HepG2 (cell line): ENCODE data around the gene TEKTIP1. TPM values are rescaled to one million over a fixed set of nuclear protein-coding genes. Genes with fewer than 3 reads are reported as not detected.

Experiments
- FOXM1 ChIP-seq: sonication (generic); formaldehyde crosslinking; IDR thresholded peaks from 2 replicates; pipeline ENCODE4 v1.5.0; 2020; ENCODE audit warnings: missing genetic modification reagents
- GTF3A ChIP-seq: sonication (generic); formaldehyde crosslinking; conservative IDR thresholded peaks from 2 replicates; pipeline ENCODE4 v1.4.0; 2020; ENCODE audit warnings: mild to moderate bottlenecking, missing genetic modification reagents
- POGZ ChIP-seq: sonication (generic); formaldehyde crosslinking; IDR thresholded peaks from 2 replicates; pipeline ENCODE4 v1.4.0; 2020; ENCODE audit warnings: mild to moderate bottlenecking, missing genetic modification reagents
- POLR2G ChIP-seq: fragments of 200-400 bp; formaldehyde crosslinking; IDR thresholded peaks from 2 replicates; pipeline ENCODE4 v1.6.1; 2018; ENCODE audit warnings: mild to moderate bottlenecking, low read depth, low read length, moderate library complexity
- RAD21 ChIP-seq: fragments of 450-650 bp; formaldehyde crosslinking; IDR thresholded peaks from 2 replicates; pipeline ENCODE4 v1.5.0; 2020; ENCODE audit warnings: mild to moderate bottlenecking
- SMYD3 ChIP-seq: sonication (generic); formaldehyde crosslinking; IDR thresholded peaks from 2 replicates; pipeline ENCODE4 v1.8.1; 2023; ENCODE audit warnings: mild to moderate bottlenecking, missing genetic modification reagents
- SP4 ChIP-seq: sonication (generic); formaldehyde crosslinking; IDR thresholded peaks from 2 replicates; pipeline ENCODE4 v1.8.1; 2023; ENCODE audit warnings: mild to moderate bottlenecking, missing genetic modification reagents
- ZKSCAN5 ChIP-seq: sonication (generic); formaldehyde crosslinking; IDR thresholded peaks from 2 replicates; pipeline ENCODE4 v1.5.1; 2020; ENCODE audit warnings: mild to moderate bottlenecking, missing genetic modification reagents
- ZNF572 ChIP-seq: sonication (generic); formaldehyde crosslinking; IDR thresholded peaks from 2 replicates; pipeline ENCODE4 v1.5.1; 2020; ENCODE audit warnings: mild to moderate bottlenecking, missing genetic modification reagents
- polyA plus RNA-seq, 8 experiments: library from polyadenylated mRNA; depleted of rRNA in 3 of 8; stranded (reverse) in 7 of 8; unstranded in 1 of 8; fragments of >200 nt; fragmentation: Illumina TruSeq in 4 of 8; extraction: Trizol in 4 of 8; gene quantifications; 2 replicates each; pipeline versions ENCODE4 v1.2.1 to v1.2.3, GENCODE V29; 2011 to 2016; ENCODE audit warnings: low read depth in 4 of 8, missing spikeins in 1 of 8, mixed read lengths in 1 of 8; ENCODE audit not compliant: insufficient read depth in 1 of 8
- total RNA-seq, 5 experiments: library from RNA; depleted of rRNA; stranded (reverse); fragments of >200 nt; fragmentation: Illumina TruSeq; extraction: Trizol; gene quantifications; 2 replicates each; pipeline ENCODE4 v1.2.3, GENCODE V29; 2016; ENCODE audit warnings: low read depth in 1 of 5
- TF ChIP-seq, protein P1 (sequence below): sonication (generic); formaldehyde crosslinking; IDR thresholded peaks from one replicate; pipeline ENCODE4 v1.5.1; 2020; ENCODE audit warnings: mild to moderate bottlenecking, missing genetic modification reagents; ENCODE audit errors: not compliant biosample characterization
- TF ChIP-seq, protein P2 (sequence below): IDR thresholded peaks from 2 replicates; pipeline ENCODE4 v1.6.1; 2012; ENCODE audit warnings: low read length, improper control_type of control experiment
- TF ChIP-seq, protein P3 (sequence below): sonication (generic); formaldehyde crosslinking; IDR thresholded peaks from 2 replicates; pipeline ENCODE4 v1.8.0; 2022; ENCODE audit warnings: mild to moderate bottlenecking, missing genetic modification reagents
- TF ChIP-seq, protein P4 (sequence below): sonication (generic); formaldehyde crosslinking; IDR thresholded peaks from 2 replicates; pipeline ENCODE4; 2020; ENCODE audit warnings: missing genetic modification reagents, mild to moderate bottlenecking, borderline replicate concordance

TEKTIP1 gene
- total and polyA plus RNA-seq, 2 of the 13 experiments (the other 11 are each of a cell fraction or from before 2014, with no cell fraction given), result not detected

DNA sequence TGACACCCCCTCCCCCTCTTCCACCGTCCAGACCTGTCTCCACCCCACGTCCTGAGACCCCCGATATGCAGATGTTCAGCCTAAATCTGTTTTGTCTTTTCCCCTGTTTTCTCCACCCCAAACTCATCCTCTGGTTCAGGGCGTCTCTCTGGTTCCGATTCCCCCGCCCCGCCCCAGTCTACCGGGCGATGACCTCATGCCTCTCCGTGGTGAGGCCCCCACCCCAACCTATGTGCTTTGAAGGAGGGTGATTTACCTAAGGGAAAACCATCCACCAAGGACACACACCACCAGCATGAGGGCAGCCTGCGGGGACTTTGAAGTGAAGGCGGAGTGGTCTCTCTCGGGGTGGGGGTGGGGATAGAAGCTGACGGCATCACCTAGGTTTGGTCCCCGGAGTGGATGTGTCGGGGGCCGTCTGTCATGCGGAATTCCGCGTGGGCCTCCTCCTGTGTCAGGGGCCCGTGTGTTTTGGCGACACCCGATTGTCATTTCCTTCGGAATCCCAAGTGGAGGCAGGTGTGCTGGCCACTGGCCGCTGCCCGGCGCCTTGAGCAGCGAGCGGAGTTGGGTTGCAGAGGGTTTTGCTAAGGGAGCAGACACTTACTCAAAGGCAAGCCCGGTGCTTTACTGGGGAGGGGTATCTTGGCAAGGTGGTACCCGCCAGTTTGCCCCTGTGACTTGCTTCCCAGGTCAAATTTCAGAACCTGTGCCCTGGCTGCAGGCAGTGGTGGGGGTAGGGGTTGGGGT lies 31.4 kb upstream of the TEKTIP1 start (continued):
- TF ChIP-seq, protein P1, sequence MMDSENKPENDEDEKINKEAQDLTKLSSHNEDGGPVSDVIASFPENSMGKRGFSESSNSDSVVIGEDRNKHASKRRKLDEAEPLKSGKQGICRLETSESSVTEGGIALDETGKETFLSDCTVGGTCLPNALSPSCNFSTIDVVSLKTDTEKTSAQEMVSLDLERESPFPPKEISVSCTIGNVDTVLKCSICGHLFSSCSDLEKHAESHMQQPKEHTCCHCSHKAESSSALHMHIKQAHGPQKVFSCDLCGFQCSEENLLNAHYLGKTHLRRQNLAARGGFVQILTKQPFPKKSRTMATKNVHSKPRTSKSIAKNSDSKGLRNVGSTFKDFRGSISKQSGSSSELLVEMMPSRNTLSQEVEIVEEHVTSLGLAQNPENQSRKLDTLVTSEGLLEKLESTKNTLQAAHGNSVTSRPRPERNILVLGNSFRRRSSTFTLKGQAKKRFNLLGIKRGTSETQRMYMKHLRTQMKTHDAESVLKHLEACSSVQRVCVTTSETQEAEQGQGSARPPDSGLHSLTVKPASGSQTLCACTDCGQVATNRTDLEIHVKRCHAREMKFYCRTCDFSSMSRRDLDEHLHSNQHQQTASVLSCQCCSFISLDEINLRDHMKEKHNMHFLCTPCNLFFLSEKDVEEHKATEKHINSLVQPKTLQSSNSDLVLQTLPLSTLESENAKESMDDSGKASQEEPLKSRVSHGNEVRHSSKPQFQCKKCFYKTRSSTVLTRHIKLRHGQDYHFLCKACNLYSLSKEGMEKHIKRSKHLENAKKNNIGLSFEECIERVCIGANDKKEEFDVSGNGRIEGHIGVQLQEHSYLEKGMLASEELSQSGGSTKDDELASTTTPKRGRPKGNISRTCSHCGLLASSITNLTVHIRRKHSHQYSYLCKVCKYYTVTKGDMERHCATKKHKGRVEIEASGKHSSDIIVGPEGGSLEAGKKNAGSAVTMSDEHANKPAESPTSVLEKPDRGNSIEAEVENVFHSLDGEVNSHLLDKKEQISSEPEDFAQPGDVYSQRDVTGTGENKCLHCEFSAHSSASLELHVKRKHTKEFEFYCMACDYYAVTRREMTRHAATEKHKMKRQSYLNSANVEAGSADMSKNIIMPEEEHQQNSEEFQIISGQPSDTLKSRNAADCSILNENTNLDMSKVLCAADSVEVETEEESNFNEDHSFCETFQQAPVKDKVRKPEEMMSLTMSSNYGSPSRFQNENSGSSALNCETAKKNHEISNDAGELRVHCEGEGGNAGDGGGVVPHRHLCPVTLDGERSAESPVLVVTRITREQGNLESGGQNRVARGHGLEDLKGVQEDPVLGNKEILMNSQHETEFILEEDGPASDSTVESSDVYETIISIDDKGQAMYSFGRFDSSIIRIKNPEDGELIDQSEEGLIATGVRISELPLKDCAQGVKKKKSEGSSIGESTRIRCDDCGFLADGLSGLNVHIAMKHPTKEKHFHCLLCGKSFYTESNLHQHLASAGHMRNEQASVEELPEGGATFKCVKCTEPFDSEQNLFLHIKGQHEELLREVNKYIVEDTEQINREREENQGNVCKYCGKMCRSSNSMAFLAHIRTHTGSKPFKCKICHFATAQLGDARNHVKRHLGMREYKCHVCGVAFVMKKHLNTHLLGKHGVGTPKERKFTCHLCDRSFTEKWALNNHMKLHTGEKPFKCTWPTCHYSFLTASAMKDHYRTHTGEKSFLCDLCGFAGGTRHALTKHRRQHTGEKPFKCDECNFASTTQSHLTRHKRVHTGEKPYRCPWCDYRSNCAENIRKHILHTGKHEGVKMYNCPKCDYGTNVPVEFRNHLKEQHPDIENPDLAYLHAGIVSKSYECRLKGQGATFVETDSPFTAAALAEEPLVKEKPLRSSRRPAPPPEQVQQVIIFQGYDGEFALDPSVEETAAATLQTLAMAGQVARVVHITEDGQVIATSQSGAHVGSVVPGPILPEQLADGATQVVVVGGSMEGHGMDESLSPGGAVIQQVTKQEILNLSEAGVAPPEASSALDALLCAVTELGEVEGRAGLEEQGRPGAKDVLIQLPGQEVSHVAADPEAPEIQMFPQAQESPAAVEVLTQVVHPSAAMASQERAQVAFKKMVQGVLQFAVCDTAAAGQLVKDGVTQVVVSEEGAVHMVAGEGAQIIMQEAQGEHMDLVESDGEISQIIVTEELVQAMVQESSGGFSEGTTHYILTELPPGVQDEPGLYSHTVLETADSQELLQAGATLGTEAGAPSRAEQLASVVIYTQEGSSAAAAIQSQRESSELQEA (CRISPR knock-in tag), result peak; percentile 86
- TF ChIP-seq, protein P2, sequence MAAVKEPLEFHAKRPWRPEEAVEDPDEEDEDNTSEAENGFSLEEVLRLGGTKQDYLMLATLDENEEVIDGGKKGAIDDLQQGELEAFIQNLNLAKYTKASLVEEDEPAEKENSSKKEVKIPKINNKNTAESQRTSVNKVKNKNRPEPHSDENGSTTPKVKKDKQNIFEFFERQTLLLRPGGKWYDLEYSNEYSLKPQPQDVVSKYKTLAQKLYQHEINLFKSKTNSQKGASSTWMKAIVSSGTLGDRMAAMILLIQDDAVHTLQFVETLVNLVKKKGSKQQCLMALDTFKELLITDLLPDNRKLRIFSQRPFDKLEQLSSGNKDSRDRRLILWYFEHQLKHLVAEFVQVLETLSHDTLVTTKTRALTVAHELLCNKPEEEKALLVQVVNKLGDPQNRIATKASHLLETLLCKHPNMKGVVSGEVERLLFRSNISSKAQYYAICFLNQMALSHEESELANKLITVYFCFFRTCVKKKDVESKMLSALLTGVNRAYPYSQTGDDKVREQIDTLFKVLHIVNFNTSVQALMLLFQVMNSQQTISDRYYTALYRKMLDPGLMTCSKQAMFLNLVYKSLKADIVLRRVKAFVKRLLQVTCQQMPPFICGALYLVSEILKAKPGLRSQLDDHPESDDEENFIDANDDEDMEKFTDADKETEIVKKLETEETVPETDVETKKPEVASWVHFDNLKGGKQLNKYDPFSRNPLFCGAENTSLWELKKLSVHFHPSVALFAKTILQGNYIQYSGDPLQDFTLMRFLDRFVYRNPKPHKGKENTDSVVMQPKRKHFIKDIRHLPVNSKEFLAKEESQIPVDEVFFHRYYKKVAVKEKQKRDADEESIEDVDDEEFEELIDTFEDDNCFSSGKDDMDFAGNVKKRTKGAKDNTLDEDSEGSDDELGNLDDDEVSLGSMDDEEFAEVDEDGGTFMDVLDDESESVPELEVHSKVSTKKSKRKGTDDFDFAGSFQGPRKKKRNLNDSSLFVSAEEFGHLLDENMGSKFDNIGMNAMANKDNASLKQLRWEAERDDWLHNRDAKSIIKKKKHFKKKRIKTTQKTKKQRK, result no peak
- no peak for TF ChIP-seq FOXM1 (CRISPR knock-in tag)
- TF ChIP-seq, protein P3, sequence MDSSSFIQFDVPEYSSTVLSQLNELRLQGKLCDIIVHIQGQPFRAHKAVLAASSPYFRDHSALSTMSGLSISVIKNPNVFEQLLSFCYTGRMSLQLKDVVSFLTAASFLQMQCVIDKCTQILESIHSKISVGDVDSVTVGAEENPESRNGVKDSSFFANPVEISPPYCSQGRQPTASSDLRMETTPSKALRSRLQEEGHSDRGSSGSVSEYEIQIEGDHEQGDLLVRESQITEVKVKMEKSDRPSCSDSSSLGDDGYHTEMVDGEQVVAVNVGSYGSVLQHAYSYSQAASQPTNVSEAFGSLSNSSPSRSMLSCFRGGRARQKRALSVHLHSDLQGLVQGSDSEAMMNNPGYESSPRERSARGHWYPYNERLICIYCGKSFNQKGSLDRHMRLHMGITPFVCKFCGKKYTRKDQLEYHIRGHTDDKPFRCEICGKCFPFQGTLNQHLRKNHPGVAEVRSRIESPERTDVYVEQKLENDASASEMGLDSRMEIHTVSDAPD (CRISPR knock-in tag), result no peak
- peak; percentile 25; the same call in 1 of the 2 replicates for TF ChIP-seq POGZ (CRISPR knock-in tag)
- TF ChIP-seq, protein P4, sequence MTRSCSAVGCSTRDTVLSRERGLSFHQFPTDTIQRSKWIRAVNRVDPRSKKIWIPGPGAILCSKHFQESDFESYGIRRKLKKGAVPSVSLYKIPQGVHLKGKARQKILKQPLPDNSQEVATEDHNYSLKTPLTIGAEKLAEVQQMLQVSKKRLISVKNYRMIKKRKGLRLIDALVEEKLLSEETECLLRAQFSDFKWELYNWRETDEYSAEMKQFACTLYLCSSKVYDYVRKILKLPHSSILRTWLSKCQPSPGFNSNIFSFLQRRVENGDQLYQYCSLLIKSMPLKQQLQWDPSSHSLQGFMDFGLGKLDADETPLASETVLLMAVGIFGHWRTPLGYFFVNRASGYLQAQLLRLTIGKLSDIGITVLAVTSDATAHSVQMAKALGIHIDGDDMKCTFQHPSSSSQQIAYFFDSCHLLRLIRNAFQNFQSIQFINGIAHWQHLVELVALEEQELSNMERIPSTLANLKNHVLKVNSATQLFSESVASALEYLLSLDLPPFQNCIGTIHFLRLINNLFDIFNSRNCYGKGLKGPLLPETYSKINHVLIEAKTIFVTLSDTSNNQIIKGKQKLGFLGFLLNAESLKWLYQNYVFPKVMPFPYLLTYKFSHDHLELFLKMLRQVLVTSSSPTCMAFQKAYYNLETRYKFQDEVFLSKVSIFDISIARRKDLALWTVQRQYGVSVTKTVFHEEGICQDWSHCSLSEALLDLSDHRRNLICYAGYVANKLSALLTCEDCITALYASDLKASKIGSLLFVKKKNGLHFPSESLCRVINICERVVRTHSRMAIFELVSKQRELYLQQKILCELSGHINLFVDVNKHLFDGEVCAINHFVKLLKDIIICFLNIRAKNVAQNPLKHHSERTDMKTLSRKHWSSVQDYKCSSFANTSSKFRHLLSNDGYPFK, result no peak
- no peak for TF ChIP-seq ZKSCAN5
- no peak for TF ChIP-seq RAD21 (CRISPR knock-in tag)
- no peak for TF ChIP-seq SP4 (CRISPR knock-in tag)
- TF ChIP-seq POLR2G, result no peak
- TF ChIP-seq SMYD3 (CRISPR knock-in tag), result no peak
- no peak for TF ChIP-seq ZNF572
- TF ChIP-seq GTF3A (CRISPR knock-in tag), result no peak
